Thymus (tissue), 11 donors: ENCODE data around the gene GCDH. TPM values are rescaled to one million over a fixed set of nuclear protein-coding genes. Genes with fewer than 3 reads are reported as not detected.
A peak's percentile ranks its signal among the peaks of the same experiment; 100 is the strongest.

Experiments used
- DNase-seq, 9 donors: peaks; one replicate each; pipeline ENCODE4 v3.0.0-alpha.2; 2013; ENCODE audit warnings: low spot score in 9 of 9, low read depth in 6 of 9, missing footprints in 1 of 9
- H3K27ac ChIP-seq, 2 donors: one replicate each; pipeline ENCODE4 v1.5.1; 2013; ENCODE audit warnings: control low read depth in 1 of 2, low read depth in 1 of 2, low read length in 1 of 2, mild to moderate bottlenecking in 1 of 2, moderate library complexity in 1 of 2
- H3K27me3 ChIP-seq, 2 donors: one replicate each; pipeline ENCODE4 v1.5.1; 2013; ENCODE audit warnings: low read length in 1 of 2; ENCODE audit not compliant: control insufficient read depth in 2 of 2, insufficient read depth in 1 of 2
- H3K36me3 ChIP-seq, 2 donors: one replicate each; pipeline ENCODE4 v1.5.1; 2013; ENCODE audit warnings: low read length in 1 of 2, mild to moderate bottlenecking in 1 of 2, moderate library complexity in 1 of 2; ENCODE audit not compliant: control insufficient read depth in 2 of 2, insufficient read depth in 2 of 2
- H3K4me1 ChIP-seq, 2 donors: one replicate each; pipeline ENCODE4 v1.5.1; 2013; ENCODE audit warnings: low read length in 2 of 2; ENCODE audit not compliant: control insufficient read depth in 2 of 2, insufficient read depth in 2 of 2
- H3K4me3 ChIP-seq, 2 donors: one replicate each; pipeline ENCODE4 v1.5.1; 2013; ENCODE audit warnings: low read length in 2 of 2, control low read depth in 1 of 2, mild to moderate bottlenecking in 1 of 2
- H3K9me3 ChIP-seq, 2 donors: one replicate each; pipeline ENCODE4 v1.5.1; 2013; ENCODE audit warnings: low read length in 1 of 2, mild to moderate bottlenecking in 1 of 2; ENCODE audit not compliant: control insufficient read depth in 2 of 2, insufficient read depth in 1 of 2
- WGBS: extraction: QIAGEN DNeasy Blood & Tissue Kit; methylation state at CpG from one replicate; pipeline ENCODE4 v1.1.7; 2013; 5-methylcytosine and 5-hydroxymethylcytosine counted together
- polyA plus RNA-seq: library from polyadenylated mRNA; stranded (reverse); fragments of 200-250 nt; gene quantifications from one replicate; pipeline ENCODE4 v1.2.3, GENCODE V29; 2013
- total RNA-seq: library from RNA; stranded (reverse); fragments of 120-200 nt; gene quantifications from one replicate; pipeline ENCODE4 v1.2.4, GENCODE V29; 2013
- donor health status: healthy.

The GCDH gene
- total and polyA plus RNA-seq, 2 donors: 21.9 to 33.6 TPM

DNA sequence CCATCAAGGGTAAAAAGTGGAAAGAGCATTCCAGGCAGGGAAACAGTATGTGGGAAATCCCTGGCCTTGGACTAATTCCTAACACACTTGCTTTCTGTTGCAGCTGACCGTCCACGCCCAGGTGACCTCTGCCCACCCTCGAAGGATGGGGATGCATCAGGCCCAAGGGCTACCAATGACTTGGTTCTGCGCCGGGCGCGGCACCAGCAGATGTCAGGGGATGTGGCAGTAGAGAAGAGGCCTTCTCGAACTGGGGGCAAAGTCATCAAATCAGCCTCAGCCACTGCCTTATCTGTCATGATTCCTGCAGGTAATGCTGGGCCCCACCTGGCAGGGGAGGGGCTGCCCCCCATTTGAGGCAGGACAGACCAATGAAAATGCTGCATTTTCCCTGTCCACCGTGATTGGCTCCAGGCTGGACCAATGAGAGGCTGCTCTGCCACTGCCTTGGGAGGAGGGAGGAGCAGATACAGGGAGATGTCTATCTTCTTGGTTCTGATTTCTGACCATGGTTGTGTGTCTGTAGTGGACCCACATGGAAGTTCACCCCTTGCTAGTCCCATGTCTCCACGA is 22.3 kb upstream of the GCDH start:
- H3K9me3 ChIP-seq: peaks cover 0 to 13% of the 10 kb centered on the region in 2 donors
- peaks cover 5 to 12% of the 10 kb centered on the region in 2 donors for H3K4me1 ChIP-seq
- no peak overlapping the region for H3K4me3 ChIP-seq
- WGBS: 98% methylated on average over 10 of the region's 10 CpGs
- peaks cover 0 to 19% of the 10 kb centered on the region in 2 donors for H3K27me3 ChIP-seq
- peaks cover 0 to 4% of the 10 kb centered on the region in 2 donors for H3K36me3 ChIP-seq
- H3K27ac ChIP-seq: no peak overlapping the region
- no peak for DNase-seq

- Histone ChIP-seq H3K4me3 (no peak overlapping the region), H3K9me3 (peaks cover 0 to 16% of the 10 kb centered on the region in 2 donors), H3K36me3 (peaks cover 7 to 23% of the 10 kb centered on the region in 2 donors), H3K27ac (no peak overlapping the region), H3K4me1 (peaks cover 5 to 14% of the 10 kb centered on the region in 2 donors), H3K27me3 (peaks cover 0 to 22% of the 10 kb centered on the region in 2 donors)
- WGBS: 91% methylated on average over 3 of the region's 3 CpGs
- DNase-seq: no peak
Measured at GRCh38 chr19:12871681-12872080, 19.3 kb upstream of the GCDH start.

- DNase-seq: no peak
- H3K4me1 ChIP-seq: peaks cover 5 to 11% of the 10 kb centered on the region in 2 donors
- peaks cover 0 to 16% of the 10 kb centered on the region in 2 donors for H3K9me3 ChIP-seq
- WGBS: 97% methylated on average over 5 of the region's 5 CpGs
- H3K27ac ChIP-seq: no peak overlapping the region
- no peak overlapping the region for H3K4me3 ChIP-seq
- peaks cover 7 to 29% of the 10 kb centered on the region in 2 donors for H3K36me3 ChIP-seq
- H3K27me3 ChIP-seq: peaks cover 0 to 20% of the 10 kb centered on the region in 2 donors
Measured at GRCh38 chr19:12872255-12872654, 18.7 kb upstream of the GCDH start.

DNA sequence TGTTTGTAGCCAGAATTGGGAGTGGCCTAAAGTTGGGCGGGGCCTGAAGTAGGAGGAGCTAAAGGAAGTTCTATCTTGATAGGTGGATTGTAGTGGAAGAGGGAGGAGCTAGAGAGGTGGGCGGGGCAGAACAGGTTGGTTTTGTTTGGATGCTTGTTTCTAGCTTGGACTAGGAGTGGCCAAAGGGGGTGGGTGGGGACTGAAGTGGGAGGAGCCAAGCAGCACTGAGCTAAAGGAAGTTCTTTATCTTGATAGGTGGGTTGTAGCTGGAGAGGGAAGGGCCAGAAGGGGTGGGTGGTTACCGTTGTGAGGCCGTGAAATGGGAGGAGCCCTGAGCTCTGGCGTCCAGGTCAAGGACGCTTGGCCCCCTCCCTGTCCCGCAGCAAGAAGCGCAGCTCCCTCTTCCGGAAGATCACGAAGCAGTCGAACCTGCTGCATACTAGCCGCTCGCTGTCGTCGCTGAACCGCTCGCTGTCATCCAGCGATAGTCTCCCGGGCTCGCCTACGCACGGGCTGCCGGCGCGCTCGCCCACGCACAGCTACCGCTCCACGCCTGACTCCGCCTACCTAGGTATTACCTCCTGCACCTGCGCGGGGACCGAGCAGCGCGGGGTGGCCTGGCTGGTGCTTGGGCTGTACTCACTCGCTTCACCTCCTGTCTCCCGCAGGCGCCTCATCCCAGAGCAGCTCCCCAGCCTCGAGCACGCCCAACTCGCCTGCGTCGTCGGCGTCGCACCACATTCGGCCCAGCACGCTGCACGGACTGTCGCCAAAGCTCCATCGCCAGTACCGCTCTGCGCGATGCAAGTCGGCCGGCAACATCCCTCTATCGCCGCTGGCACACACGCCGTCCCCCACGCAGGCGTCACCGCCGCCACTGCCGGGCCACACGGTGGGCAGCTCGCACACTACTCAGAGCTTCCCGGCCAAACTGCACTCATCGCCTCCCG is 17.7 kb upstream of the GCDH start:
- WGBS: 85% methylated on average over 70 of the region's 70 CpGs
- Histone ChIP-seq H3K36me3 (peaks cover 13 to 32% of the 10 kb centered on the region in 2 donors), H3K4me3 (peak overlapping the region; percentile 4 to 29), H3K27ac (peak overlapping the region in 1 of 2 donors; percentile 31), H3K9me3 (peaks cover 0 to 13% of the 10 kb centered on the region in 2 donors), H3K27me3 (peaks cover 0 to 14% of the 10 kb centered on the region in 2 donors), H3K4me1 (peaks cover 0 to 4% of the 10 kb centered on the region in 2 donors)
- peak in 2 of 9 donors; percentile 41 to 60 for DNase-seq

GRCh38 chr19:12873891-12874745 is 16.8 kb upstream of the GCDH start:
- H3K27ac ChIP-seq: peak overlapping the region in 1 of 2 donors; percentile 31
- H3K9me3 ChIP-seq: peaks cover 0 to 13% of the 10 kb centered on the region in 2 donors
- peaks cover 17 to 38% of the 10 kb centered on the region in 2 donors for H3K36me3 ChIP-seq
- no peak overlapping the region for H3K4me3 ChIP-seq
- peaks cover 0 to 4% of the 10 kb centered on the region in 2 donors for H3K4me1 ChIP-seq
- DNase-seq: no peak
- peaks cover 0 to 10% of the 10 kb centered on the region in 2 donors for H3K27me3 ChIP-seq
- 95% methylated on average over 86 of the region's 86 CpGs for WGBS

GRCh38 chr19:12875086-12875485 is 15.9 kb upstream of the GCDH start:
- Histone ChIP-seq H3K9me3 (peaks cover 0 to 13% of the 10 kb centered on the region in 2 donors), H3K4me3 (no peak overlapping the region), H3K36me3 (peaks cover 17 to 38% of the 10 kb centered on the region in 2 donors), H3K27me3 (peaks cover 0 to 10% of the 10 kb centered on the region in 2 donors), H3K27ac (no peak overlapping the region), H3K4me1 (peaks cover 0 to 4% of the 10 kb centered on the region in 2 donors)
- 97% methylated on average over 6 of the region's 6 CpGs for WGBS
- no peak for DNase-seq

DNA sequence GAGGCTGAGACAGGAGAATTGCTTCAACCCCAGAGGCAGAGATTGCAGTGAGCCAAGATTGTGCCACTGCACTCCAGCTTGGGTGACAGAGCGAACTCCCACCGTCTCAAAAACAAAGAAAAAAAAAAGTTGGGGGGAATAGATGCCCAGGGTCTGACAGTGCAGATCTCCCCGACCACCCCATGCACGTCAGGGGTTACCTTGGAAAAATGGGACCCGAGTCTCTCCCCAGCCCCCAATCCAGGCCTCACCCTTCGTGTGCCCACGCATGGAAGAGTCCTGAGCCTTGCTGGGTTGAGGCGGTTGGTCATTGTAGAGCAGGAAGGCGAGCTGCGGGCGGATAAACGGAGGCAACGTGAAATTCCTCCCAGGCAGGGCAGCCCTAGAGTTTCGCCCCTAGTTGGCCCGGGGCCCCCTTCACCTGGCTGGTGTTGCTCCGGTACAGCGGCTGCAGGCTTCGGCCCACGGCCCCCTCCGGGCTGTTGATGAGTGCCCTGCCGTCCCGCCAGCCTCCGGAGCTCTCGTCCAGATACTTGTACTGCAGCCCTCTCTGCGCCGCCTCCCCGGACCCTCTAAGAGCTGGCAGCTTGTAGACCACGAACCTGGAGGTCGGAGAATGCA is 10.3 kb upstream of the GCDH start:
- H3K9me3 ChIP-seq: peaks cover 3 to 38% of the 10 kb centered on the region in 2 donors
- no peak for DNase-seq
- peaks cover 14 to 35% of the 10 kb centered on the region in 2 donors for H3K27me3 ChIP-seq
- peak overlapping the region; percentile 68 to 77 for H3K27ac ChIP-seq
- 25% methylated on average over 29 of the region's 29 CpGs for WGBS
- H3K36me3 ChIP-seq: peaks cover 15 to 23% of the 10 kb centered on the region in 2 donors
- peak overlapping the region; percentile 78 to 88 for H3K4me3 ChIP-seq
- peaks cover 12 to 27% of the 10 kb centered on the region in 2 donors for H3K4me1 ChIP-seq

- Histone ChIP-seq H3K27me3 (peaks cover 20 to 41% of the 10 kb centered on the region in 2 donors), H3K4me1 (peaks cover 12 to 27% of the 10 kb centered on the region in 2 donors), H3K36me3 (peaks cover 10 to 16% of the 10 kb centered on the region in 2 donors), H3K9me3 (peaks cover 3 to 38% of the 10 kb centered on the region in 2 donors), H3K4me3 (peak within 1 kb of the TSS; percentile 78 to 88), H3K27ac (peak within 1 kb of the TSS; percentile 68 to 77)
- DNase-seq: peak; percentile 76 to 93 (median 84)
- WGBS: under 1% methylated on average over 38 of the region's 38 CpGs
Measured at GRCh38 chr19:12881172-12881808, 9.7 kb upstream of the GCDH start, which contains the start of gene DNASE2. TSS of gene DNASE2 (minus strand) at chr19:12881449. CDS start at chr19:12881375, 74 bp downstream.
